HG03025 (cell line): Measurements from ENCODE around the gene RSRC1.
"Not testable (repeated sequence)": the region's sequence is repeated elsewhere in the genome, so short reads cannot be mapped to it uniquely, and the experiment has no call there.

ENCODE experiments used
- ATAC-seq: cut with Tn5 transposase; IDR thresholded peaks from one replicate; pipeline ENCODE4 v1.9.1; 2021; ENCODE audit warnings: mild to moderate bottlenecking, moderate library complexity; ENCODE audit not compliant: unreplicated experiment, low FRiP score

RSRC1 gene

DNA sequence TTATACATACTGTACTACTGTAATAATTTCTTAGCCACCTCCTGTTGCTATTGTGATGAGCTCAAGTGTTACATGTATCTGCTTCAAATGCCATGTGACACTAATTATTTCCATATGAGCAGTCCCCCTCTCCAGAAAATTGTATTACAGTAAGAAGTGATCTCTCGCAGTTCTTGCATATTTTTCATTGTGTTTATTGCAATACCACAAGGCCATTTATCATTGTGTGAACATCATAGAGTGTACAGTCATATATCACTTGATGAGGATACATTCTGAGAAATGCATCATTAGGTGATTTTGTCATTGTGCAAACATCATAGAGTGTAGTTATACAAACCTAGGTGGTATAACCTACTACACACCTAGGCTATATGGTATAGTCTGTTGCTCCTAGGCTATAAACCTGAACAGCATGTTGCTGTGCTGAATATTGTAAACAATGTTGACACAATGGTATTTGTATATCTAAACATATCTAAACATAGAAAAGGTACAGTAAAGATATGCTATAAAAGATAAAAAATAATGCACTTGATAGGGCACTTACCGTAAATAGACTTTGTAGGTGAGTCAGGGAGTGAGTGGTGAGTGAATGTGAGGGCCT lies 271.5 kb downstream of the RSRC1 start:
- no peak for ATAC-seq

DNA sequence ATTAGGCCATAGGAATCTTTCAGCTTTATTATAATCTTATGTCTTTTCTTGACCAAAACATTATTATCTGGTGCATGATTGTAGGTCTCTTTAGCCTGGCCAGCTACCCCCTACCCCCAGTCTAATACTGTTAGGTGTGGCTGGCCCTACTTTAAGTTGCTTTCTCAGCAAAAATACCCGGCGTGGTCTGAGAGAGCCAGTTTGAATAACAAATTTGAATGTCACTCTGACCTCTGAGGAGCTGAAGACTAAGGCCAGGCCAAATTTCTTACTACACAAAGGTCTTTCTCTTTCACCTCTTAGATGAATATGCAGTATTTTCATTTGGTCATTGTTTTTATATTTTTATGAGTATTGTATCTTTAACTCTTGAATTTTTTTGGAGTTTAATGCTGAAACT lies 272.6 kb downstream of the RSRC1 start:
- ATAC-seq: no peak

DNA sequence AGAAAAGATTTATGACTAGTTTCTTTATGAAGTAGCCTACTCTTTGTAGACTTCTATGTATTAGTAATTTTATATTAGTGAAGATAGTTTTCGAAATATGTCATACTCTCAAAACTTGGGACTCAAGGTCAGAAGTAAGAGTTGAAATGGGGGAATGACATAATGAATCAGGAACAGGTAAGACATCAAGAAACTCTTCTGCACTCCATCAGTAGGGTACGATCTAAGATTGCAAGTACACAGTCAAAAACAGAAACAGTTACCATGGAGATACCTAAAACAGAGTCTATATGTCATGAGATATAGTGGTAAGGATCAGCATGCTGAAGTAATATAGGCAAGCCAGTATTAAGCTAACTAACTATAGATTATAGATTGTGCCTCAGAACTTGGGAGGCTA lies 274.1 kb downstream of the RSRC1 start:
- ATAC-seq: peak; percentile 74

DNA sequence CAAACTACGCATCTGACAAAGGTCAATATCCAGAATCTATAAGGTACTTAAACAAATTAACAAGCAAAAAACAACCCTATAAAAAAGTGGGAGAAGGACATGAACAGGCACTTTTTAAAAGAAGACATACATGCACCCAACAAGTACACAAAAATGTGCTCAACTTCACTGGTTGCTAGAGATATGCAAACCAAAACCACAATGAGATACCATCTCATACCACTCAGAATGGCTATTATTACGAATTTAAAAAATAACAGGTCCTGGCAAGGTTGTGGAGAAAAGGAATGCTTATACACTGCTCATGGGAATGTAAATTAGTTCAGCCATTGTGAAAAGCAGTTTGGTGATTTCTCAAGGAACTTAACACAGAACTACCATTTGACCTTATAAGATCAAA lies 285.5 kb downstream of the RSRC1 start:
- no peak for ATAC-seq

DNA sequence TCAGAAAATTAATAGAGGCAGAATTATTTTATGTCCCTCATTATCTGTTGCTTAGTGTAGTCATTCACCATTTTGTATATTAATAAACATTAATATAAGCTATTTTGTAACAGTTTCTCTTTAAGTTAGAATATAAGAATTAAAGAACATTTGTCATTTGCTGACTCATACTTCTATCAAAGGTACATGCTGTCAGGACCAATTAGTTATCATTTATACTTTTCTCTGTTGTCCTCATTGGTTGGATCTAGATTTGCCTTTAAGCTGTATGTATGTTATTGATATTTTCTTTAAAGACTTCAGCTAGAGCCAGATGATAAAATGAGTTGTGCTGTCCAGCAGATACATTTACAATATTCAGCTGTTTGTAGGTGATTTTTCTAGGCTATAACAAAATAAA lies 292.7 kb downstream of the RSRC1 start:
- ATAC-seq: no peak

DNA sequence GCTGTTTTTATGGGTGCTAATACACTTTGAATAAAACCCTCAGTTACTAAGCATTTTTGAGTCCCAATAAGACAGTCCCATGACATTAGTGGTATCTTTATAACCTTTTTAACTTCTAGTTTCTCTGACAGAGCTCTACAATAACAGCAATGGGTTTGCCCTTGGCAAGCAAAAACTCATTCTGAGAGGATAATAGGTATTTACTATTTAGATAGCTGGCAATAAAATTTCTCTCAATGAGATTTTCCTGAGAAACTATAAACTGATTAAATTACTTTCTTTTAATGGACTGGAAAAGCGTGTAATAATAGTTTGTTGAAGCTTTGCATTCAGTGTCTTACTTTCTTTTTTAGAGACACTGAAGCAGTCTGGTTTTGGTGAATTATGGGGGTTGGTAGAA lies 293.1 kb downstream of the RSRC1 start:
- no peak for ATAC-seq

DNA sequence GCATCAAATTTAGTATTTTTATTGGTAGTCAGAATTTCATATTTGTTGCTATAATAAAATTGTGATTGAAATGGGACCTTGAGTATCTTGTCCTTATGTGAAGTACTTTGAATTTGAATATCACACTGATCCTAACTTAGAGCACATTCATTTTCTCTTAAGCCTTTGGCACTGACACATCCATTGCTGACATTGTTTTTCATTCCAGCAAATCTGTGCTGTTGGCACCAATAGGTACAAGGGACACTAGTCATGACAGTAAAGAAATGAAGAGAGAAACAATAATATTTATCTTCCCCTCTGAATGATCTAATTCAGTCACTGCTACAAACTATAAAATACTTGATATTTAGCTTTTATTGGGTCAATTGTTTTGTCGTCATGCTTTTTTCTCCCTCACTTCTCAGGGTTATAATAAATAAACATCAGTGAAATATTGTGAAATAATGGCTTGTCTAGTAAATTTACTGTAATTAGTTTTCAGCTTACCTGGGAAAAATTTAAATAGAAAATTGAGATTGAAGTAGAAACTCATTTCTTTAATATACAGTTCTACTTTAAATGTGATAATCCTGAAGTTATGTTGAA lies 294.3 kb downstream of the RSRC1 start:
- ATAC-seq: no peak

DNA sequence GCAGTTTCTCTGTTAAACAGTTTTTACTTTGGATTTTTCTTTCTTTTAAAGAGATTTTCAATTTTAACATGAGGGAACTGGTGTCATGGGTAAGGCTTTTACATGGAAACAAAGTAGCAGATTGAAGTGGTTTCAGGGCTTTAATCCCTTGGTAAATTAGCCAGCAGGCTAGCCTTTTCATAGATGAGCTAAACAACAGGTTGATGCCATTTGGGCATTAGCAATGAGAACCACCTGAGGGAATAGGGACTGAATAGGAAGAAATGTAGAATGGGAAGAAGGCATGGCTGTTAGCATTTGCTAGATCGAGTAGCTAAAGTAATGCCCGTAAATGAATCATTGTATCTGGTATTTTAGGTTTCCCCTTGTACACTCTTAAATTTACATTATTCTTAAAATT lies 295.6 kb downstream of the RSRC1 start:
- no peak for ATAC-seq

DNA sequence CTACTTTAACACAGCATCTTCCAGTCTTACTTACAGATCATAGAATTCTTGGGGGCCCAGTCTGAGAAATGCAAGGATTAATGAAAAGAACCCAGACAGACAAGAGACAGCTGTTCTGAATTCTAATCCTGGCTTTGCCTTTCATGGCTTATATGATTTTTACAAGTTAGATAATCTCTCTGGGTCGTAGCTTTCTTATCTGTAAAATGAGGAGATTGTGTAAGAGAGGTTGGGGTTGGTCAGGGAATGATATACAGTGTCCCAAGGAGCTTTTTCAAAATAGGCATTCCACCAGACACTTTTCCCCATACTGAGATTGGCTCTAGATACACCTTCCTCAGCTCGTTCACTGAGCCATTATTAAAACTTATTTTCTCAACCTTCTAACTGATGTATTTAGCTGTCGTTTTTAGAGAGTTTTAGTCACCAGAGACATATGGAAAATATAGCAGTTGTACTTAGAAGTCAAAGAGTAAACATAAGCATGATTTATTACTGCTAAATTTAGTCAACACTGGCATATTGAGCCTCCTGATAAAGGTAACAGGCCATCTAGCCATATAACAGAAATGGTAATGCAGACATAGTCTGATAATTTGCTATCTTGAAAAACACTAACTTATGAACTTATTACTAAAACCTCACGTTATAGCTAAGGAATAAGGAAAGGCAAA lies 298.1 kb downstream of the RSRC1 start:
- no peak for ATAC-seq

DNA sequence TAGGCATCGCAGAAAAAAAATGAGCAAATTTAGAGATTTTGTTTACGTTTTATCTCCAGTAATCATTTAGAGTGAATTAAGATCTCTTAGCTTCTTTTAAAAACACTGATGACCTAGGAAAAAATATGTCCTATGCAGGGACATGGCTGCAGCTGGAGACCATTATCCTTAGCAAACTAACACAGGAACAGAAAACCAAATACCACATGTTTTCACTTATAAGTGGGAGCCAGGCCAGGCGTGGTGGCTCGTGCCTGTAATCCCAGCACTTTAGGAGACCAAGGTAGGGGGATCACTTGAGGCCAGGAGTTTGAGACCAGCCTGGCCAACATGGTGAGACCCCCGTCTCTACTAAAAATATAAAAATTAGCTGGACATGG lies 298.6 kb downstream of the RSRC1 start:
- not testable (repeated sequence) for ATAC-seq

DNA sequence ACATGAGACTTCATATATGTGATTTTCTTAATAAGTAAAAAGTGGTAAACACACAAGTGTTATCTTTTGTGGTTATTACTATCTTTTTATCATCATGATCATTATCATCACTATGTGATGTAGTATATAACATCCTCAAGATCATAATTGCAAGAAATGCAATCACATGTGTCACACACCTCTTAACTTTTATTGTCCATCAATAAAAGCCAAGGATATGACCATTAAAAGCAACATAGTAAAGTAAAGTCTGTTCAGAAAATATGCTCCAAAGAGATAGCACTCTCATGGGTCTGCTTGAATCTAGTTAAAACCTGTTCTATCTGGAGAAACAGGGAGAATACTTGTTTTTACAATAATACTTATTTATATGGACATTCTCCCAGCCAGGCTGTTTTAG lies 308.1 kb downstream of the RSRC1 start:
- no peak for ATAC-seq

DNA sequence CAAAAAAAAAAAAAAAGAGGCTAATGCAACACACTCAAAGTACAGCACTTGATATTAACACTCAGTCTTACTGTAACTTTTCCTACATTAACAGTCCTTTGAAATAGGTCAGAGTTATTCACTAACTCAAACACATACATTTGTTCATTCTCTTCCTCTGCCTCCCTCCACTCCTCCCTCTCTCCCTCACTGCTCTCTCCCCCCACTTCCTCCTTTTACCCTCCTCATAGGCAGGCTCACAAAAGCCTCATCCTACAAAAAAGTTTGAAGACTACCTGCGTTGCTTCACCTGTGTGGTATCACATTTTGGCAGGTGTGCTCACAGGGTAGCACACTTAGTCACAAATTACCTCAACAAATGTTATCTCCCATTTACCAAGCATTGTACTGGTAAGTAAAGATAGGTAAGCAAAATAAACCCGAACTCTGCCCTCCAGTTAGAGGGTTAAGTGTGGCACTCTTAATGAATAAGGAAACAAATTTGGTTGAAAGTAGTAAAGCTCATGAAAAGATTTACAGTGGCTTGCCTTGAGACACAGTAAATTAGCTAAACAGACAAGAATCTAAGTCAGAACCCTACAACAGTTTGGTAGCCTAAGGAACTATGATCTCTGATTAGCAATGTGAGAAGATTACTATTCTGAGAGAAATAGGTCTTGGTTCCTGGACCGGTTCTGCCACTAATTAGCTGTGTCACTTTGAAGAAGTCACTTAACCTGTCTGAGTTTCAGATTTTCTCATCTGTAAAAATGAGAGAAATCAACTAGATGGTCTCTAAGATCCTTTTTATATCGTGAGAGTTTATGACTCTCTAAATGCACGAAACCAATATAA lies 310.1 kb downstream of the RSRC1 start:
- no peak for ATAC-seq

DNA sequence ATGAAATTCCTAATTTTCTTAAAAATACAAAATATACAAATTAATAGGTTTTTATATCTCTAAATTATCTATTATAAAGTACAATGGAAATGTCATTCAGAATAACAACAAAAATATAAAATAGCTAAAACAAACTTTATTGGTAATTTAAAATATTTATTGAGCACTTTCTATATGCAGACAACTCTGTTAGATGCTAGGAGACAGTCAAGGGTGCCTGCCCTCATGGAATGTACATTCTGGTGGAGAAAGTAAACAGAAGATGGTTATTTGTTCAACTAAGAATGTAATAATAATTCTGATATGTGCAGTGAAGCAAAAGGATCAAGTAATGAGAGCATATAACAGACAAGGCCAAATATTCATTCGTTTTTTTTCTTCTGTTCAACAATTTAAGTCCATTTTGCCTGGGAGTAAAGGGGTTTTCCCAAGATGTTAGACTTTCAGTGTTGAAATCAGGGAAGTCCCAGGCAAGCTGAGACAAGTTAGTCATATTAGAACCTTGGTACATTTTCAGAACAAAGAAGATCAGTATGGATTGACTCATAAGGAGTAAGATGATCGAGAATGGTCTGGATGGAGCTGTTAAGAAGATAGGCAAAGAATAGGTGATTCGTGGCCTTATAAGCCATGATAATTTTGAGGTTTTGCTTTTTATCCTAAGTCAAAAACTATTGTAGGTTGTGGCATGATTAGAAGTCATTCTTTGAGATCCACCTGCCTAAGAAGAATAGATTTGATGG lies 310.9 kb downstream of the RSRC1 start:
- peak; percentile 77 for ATAC-seq

DNA sequence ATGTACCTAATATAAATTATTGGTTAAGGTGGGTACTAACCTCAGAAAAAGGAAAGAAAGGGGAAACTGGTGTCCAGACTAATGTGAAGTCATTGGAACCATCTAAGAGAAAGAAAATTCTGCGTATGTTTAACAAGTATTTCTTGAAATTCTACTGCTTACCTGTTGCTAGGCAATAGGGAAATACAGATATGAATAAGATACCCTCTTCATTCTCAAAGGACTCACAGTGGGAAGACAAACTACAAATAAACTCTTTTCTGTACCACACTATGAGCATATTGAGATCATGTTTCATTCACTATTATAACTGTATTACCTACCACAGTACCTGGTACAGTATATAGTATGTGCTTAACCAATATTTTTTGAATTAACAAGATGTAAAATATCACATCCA lies 320.6 kb downstream of the RSRC1 start:
- ATAC-seq: no peak

DNA sequence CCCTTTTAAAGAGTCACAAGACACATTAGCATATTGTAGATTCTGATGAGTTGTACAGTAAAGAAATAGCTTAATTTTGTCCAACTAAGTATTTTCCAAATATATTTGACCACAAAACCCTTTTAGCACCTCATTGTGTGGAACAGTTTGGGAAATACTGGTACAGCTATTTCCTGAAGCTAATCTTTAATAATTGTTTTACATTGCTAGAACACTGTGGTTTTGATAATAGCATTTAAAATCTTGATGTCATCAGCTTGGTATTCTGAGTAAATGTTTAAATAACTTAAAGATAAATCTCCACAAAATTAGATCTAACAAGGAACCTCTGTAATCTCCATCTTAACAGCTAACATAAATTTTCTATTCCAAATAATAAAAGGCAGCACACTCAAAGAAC lies 321.1 kb downstream of the RSRC1 start:
- no peak for ATAC-seq

DNA sequence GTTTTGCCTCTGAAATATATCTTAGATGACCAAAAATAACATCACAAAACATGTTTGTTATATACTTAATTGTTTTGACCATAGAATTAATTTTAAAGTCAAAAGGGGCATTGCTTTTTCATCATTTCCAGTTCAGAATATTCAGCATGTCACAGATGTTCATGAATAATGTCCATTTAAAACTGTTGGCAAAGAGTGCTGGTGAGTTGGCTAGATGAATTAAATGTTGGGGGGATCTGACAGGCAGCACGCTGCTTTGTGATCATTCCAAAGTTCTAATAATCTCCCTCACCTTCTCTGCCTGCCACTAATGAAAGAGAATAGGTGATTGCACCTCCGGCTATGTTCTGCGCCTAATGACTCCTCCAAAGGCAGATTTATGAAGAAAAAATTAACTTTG lies 321.9 kb downstream of the RSRC1 start:
- ATAC-seq: no peak

DNA sequence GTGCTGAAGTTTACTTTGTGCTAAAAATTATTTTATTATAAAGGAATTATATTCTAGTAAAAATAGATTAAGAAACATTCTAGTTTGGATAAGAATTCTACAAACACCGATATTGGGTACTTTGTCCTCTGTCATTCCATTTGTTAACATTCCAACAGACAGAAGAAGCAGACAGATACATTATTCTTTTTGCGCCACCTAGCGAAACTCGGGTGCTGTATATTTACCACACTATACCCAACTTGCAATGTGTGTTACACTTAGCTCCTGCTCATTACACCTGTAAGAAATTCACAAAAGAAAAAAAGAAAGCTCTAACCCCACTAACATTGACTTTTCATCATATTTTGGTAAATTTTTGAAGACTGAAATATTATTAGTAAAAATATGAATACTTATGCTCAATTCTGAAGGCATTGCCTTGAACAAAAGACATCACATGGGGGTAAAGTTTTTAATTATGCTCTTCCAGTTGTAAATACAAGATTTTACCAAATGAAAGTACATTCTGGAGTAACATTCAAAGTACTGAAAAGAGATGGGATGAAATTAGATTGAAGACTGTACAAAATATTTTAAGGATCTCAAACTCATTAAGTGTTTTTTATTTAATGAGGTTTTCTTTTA lies 324.6 kb downstream of the RSRC1 start:
- peak; percentile 75 for ATAC-seq

DNA sequence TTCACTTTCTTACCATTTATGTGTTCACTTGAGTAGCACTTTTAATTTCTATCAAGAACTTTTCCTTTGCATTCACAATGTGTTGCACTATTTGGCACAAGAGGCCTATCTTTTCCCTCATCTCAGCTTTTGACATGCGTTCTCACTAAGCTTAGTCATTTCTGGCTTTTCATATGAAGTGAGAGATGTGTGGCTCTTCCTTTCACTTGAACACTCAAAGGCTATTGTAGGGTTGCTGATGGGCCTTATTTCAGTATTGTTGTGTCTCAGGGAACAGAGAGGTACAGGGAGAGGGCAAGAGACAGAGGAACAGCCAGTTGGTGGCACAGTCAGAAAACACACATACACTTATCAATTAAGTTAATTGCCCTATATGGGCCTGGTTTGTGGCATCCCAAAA lies 333.7 kb downstream of the RSRC1 start:
- peak; percentile 95 for ATAC-seq

DNA sequence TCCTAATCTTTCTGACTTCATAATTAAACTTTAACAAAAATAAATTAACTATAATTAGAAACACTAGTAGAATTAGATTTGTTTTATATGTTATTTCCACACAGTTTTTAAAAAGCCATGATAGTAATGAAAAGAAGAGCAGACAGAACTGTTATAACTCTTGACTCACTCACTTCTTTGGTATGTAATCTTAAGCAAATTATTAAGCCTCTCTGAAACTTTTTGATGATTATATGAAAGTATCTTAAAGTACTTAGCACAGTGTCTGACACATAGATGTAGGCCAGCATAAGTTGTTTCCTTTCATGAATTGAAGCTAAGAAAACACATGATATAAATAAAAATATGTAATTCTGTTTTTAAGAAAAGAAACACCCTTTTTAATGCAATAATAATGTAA lies 337.5 kb downstream of the RSRC1 start:
- no peak for ATAC-seq

DNA sequence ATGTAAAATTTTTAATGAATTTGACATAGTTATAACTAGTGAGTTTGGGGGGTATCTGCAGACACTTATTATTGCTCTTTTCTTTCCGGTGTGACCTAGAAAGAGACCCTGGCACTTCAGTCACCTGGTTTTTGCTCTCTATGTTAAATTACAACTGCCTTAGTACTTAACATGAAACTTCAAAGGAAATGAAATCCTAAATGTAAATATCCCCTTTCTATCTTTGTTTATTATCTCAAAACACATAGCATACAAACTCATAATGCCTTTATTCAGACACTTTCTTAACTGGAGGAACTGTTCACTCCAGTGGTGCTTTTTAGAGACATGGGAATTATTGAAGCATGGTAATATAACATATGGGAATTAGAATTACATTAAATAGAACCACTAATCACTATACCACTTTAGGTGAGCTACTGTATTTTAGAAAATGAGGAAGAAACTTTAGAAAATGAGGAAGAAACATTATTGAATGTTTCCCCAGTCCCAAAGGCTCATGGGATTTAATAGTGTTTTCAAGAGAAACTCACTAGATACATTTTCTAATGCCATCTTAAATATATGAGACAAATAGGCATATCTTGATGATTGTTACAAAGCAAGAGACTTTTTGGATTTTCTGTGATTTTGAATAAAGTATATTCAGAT lies 341.6 kb downstream of the RSRC1 start:
- no peak for ATAC-seq
